Fibroblast of lung (primary cell): ENCODE data around the gene FTL. TPM values are rescaled to one million over a fixed set of nuclear protein-coding genes. Genes with fewer than 3 reads are reported as not detected.

ENCODE experiments used
- polyA plus RNA-seq, 2 donors: library from polyadenylated mRNA; depleted of rRNA in 1 of 2; stranded (reverse) in 1 of 2; unstranded in 1 of 2; fragments of >200 nt; gene quantifications; 2 replicates each; pipeline ENCODE4 v1.2.1, GENCODE V29; 2011 to 2012; ENCODE audit warnings: missing spikeins in 1 of 2
- total RNA-seq: library from RNA; depleted of rRNA; stranded (reverse); fragments of >200 nt; gene quantifications from 2 replicates; pipeline ENCODE4 v1.2.1, GENCODE V29; 2014

The FTL gene
- total and polyA plus RNA-seq, 2 donors (not counting 1 experiment from before 2014, with no cell fraction given), result 1,844 to 6,440 TPM

Other genes with a start within 250 kb of the FTL start
- gene MAMSTR, start 245.6 kb upstream of the FTL start, total RNA-seq, result 0.51 and 0.99 TPM in 2 replicates
- 0.84 and 1.8 TPM in 2 replicates for gene MAMSTR, start 245.6 kb upstream of the FTL start, polyA plus RNA-seq
- 0.99 and 1.5 TPM in 2 replicates for gene RASIP1, start 224.7 kb upstream of the FTL start, total RNA-seq
- gene RASIP1, start 224.7 kb upstream of the FTL start, polyA plus RNA-seq, result 1.2 and 1.6 TPM in 2 replicates
- not detected in 2 replicates for gene IZUMO1, start 218.4 kb upstream of the FTL start, total RNA-seq
- gene IZUMO1, start 218.4 kb upstream of the FTL start, polyA plus RNA-seq, result not detected in 2 replicates
- gene FUT1, start 212.7 kb upstream of the FTL start, total RNA-seq, result under 0.01 and 0.17 TPM in 2 replicates
- 0.02 and 0.06 TPM in 2 replicates for gene FUT1, start 212.7 kb upstream of the FTL start, polyA plus RNA-seq
- not detected in 2 replicates for gene FGF21, start 209.8 kb upstream of the FTL start, total RNA-seq
- not detected in 2 replicates for gene FGF21, start 209.8 kb upstream of the FTL start, polyA plus RNA-seq
- gene BCAT2, start 154.3 kb upstream of the FTL start, total RNA-seq, result 22.1 and 33.9 TPM in 2 replicates
- 22.8 and 23.2 TPM in 2 replicates for gene BCAT2, start 154.3 kb upstream of the FTL start, polyA plus RNA-seq
- 7.7 and 11.1 TPM in 2 replicates for gene HSD17B14, start 128.8 kb upstream of the FTL start, total RNA-seq
- 2.7 and 4.5 TPM in 2 replicates for gene HSD17B14, start 128.8 kb upstream of the FTL start, polyA plus RNA-seq
- 18.7 and 20.0 TPM in 2 replicates for gene PLEKHA4, start 96.7 kb upstream of the FTL start, total RNA-seq
- 6.6 and 11.1 TPM in 2 replicates for gene PLEKHA4, start 96.7 kb upstream of the FTL start, polyA plus RNA-seq
- 87.3 and 166 TPM in 2 replicates for gene PPP1R15A, start 92.9 kb upstream of the FTL start, total RNA-seq
- gene PPP1R15A, start 92.9 kb upstream of the FTL start, polyA plus RNA-seq, result 46.3 and 116 TPM in 2 replicates
- 0.51 and 0.83 TPM in 2 replicates for gene TULP2, start 66.6 kb upstream of the FTL start, total RNA-seq
- 0.10 and 0.28 TPM in 2 replicates for gene TULP2, start 66.6 kb upstream of the FTL start, polyA plus RNA-seq
- gene NUCB1, start 65.0 kb upstream of the FTL start, total RNA-seq, result 130 and 137 TPM in 2 replicates
- gene NUCB1, start 65.0 kb upstream of the FTL start, polyA plus RNA-seq, result 101 and 129 TPM in 2 replicates
- gene DHDH, start 31.6 kb upstream of the FTL start, total RNA-seq, result 0.17 TPM in 1 of 2 replicates, not detected in the other
- gene DHDH, start 31.6 kb upstream of the FTL start, polyA plus RNA-seq, result 0.08 TPM in 1 of 2 replicates, not detected in the other
- gene BAX, start 10.4 kb upstream of the FTL start, total RNA-seq, result 106 and 194 TPM in 2 replicates
- 70.1 and 90.3 TPM in 2 replicates for gene BAX, start 10.4 kb upstream of the FTL start, polyA plus RNA-seq
- gene GYS1, start 28.0 kb downstream of the FTL start, total RNA-seq, result 18.7 and 31.2 TPM in 2 replicates
- gene GYS1, start 28.0 kb downstream of the FTL start, polyA plus RNA-seq, result 42.8 and 43.0 TPM in 2 replicates
- 128 and 158 TPM in 2 replicates for gene RUVBL2, start 28.6 kb downstream of the FTL start, total RNA-seq
- 77.6 and 157 TPM in 2 replicates for gene RUVBL2, start 28.6 kb downstream of the FTL start, polyA plus RNA-seq
- not detected in 2 replicates for gene LHB, start 51.8 kb downstream of the FTL start, total RNA-seq
- gene LHB, start 51.8 kb downstream of the FTL start, polyA plus RNA-seq, result 0.17 TPM in 1 of 2 replicates, not detected in the other
- gene CGB3, start 59.0 kb downstream of the FTL start, total RNA-seq, result not detected in 2 replicates
- gene CGB3, start 59.0 kb downstream of the FTL start, polyA plus RNA-seq, result not detected in 2 replicates
- not detected in 2 replicates for gene CGB2, start 66.6 kb downstream of the FTL start, total RNA-seq
- gene CGB2, start 66.6 kb downstream of the FTL start, polyA plus RNA-seq, result not detected in 2 replicates
- not detected in 2 replicates for gene CGB1, start 71.6 kb downstream of the FTL start, total RNA-seq
- gene CGB1, start 71.6 kb downstream of the FTL start, polyA plus RNA-seq, result not detected in 2 replicates
- gene CGB5, start 78.5 kb downstream of the FTL start, total RNA-seq, result not detected in 2 replicates
- not detected in 2 replicates for gene CGB5, start 78.5 kb downstream of the FTL start, polyA plus RNA-seq
- not detected in 2 replicates for gene CGB8, start 83.8 kb downstream of the FTL start, total RNA-seq
- not detected in 2 replicates for gene CGB8, start 83.8 kb downstream of the FTL start, polyA plus RNA-seq
- under 0.01 TPM in 2 replicates for gene CGB7, start 92.4 kb downstream of the FTL start, total RNA-seq
- gene CGB7, start 92.4 kb downstream of the FTL start, polyA plus RNA-seq, result 0.07 and 0.12 TPM in 2 replicates
- not detected in 2 replicates for gene NTF4, start 99.5 kb downstream of the FTL start, total RNA-seq
- not detected in 2 replicates for gene NTF4, start 99.5 kb downstream of the FTL start, polyA plus RNA-seq
- not detected in 2 replicates for gene KCNA7, start 107.4 kb downstream of the FTL start, total RNA-seq
- gene KCNA7, start 107.4 kb downstream of the FTL start, polyA plus RNA-seq, result not detected in 2 replicates
- gene SNRNP70, start 120.1 kb downstream of the FTL start, total RNA-seq, result 114 and 142 TPM in 2 replicates
- 72.2 and 83.0 TPM in 2 replicates for gene SNRNP70, start 120.1 kb downstream of the FTL start, polyA plus RNA-seq
- gene LIN7B, start 149.1 kb downstream of the FTL start, total RNA-seq, result 8.0 and 10.9 TPM in 2 replicates
- gene LIN7B, start 149.1 kb downstream of the FTL start, polyA plus RNA-seq, result 2.6 TPM in 2 replicates
- gene C19orf73, start 153.8 kb downstream of the FTL start, total RNA-seq, result 0.51 and 0.83 TPM in 2 replicates
- gene C19orf73, start 153.8 kb downstream of the FTL start, polyA plus RNA-seq, result 0.27 and 0.30 TPM in 2 replicates
- gene PPFIA3, start 154.2 kb downstream of the FTL start, total RNA-seq, result 0.77 and 1.3 TPM in 2 replicates
- gene PPFIA3, start 154.2 kb downstream of the FTL start, polyA plus RNA-seq, result 0.37 and 0.62 TPM in 2 replicates
- under 0.01 TPM in 1 of 2 replicates, not detected in the other for gene HRC, start 190.1 kb downstream of the FTL start, total RNA-seq
- 0.16 TPM in 1 of 2 replicates, not detected in the other for gene HRC, start 190.1 kb downstream of the FTL start, polyA plus RNA-seq
- 6.9 and 18.7 TPM in 2 replicates for gene TRPM4, start 192.5 kb downstream of the FTL start, total RNA-seq
- gene TRPM4, start 192.5 kb downstream of the FTL start, polyA plus RNA-seq, result 6.1 and 6.7 TPM in 2 replicates